HG02884 (cell line): Measurements from ENCODE around the gene TGIF1.

Experiments
- ATAC-seq: cut with Tn5 transposase; IDR thresholded peaks from one replicate; pipeline ENCODE4 v1.9.1; 2021; ENCODE audit warnings: mild to moderate bottlenecking, moderate library complexity; ENCODE audit not compliant: unreplicated experiment

The TGIF1 gene

DNA sequence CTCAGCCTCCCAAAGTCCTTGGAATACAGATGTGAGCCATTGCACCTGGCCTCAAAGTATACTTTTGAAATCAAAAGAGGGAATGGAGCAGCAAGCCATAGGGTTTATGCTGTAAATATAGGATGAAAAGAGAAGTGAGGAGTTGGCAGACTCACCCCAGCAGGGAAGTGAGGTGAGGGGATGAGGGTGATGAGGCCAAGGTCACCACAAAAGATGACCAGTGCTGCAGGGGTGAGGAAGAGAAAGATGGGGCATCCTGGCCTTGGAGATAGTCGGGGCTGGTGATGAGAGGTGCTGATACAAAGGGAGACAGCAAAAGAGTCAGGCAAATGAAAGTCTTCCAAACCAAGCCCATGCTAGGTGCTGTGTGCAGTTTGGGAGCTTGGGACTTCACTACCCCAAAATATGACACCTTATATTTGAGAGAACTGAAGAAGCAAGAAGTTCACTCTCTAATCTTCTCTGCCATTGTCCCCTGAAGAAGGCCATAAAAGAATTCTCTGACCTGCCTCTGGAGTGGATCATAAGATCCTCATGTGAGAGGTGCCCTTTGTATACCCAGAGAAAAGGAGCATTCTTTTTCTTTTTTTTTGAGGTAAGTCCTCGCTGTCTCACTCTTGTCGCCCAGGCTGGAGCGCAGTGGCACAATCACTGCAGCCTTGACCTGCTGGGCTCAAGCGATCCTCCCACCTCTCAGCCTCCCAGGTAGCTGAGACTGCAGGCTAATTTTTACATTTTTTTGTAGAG, 31.0 kb downstream of the TGIF1 start:
- ATAC-seq, result no peak

GRCh38 chr18:3481696-3482210, 31.8 kb downstream of the TGIF1 start:
- peak; percentile 59 for ATAC-seq

GRCh38 chr18:3482258-3482657, 32.3 kb downstream of the TGIF1 start:
- ATAC-seq, result no peak

DNA sequence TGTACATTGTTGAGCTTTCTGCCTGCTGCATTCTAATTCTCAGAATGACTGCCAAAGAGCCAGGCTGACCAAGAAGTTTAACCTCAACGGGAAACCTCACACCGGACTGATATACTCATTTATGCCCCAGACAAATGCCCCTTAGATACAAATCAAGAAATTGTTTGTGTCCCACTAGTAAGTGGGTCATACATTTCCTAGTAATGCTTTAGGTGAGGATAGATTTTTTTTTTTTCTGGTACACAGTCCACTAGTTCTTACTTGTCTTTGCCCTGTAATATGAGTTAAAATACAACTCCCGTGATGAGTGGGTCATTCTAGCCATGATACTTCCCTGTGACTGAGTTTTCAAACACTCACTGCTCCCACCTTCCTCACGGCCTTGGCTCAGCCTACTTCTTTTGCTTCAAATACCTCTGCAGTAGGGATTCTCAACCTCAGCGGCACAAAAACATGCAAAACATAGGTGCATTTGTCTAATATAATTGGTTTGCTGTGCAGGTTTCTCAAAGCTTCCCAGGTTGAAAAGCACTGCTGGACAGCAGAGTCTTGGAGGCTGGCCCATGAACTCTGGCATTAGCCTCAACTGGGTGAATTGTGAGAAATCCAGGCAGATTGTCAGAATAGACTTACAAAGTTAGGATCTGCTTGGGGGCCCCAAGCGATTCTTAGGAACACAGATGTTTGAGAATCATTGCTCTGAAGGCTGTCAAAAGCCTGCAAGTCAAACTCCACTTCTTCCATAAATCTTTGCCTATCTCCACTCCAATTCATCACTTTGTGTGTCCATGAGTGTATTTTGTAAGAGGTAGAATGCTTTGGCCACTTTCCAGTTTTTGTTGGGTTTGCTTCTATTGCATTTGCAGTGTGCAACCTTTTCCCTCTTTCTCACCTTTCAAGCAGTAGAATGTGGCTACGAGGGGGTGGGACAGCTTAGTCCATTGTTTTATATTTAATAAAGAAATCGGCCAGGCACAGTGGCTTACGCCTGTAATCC, 35.5 kb downstream of the TGIF1 start:
- no peak for ATAC-seq

GRCh38 chr18:3486512-3486911, 36.5 kb downstream of the TGIF1 start:
- ATAC-seq, result no peak

DNA sequence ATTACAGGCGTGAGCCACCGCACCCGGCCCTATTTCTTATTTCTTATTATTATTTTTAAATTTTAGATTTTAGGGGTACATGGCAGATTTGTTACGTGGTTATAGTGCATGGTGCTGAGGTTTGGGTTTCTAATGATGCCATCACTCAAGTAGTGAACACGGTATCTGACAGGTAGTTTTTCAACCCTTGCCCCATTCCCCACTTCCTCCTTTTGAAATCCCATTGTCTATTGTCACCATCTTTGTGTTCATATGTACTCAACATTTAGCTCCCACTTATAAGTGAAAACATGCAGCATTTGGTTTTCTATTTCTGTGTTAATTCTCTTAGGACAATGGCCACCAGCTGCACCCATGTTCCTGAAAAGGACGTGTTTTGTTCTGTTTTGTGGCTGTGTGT, 39.5 kb downstream of the TGIF1 start:
- ATAC-seq, result no peak

GRCh38 chr18:3491981-3492555, 42.1 kb downstream of the TGIF1 start:
- ATAC-seq, result no peak

DNA sequence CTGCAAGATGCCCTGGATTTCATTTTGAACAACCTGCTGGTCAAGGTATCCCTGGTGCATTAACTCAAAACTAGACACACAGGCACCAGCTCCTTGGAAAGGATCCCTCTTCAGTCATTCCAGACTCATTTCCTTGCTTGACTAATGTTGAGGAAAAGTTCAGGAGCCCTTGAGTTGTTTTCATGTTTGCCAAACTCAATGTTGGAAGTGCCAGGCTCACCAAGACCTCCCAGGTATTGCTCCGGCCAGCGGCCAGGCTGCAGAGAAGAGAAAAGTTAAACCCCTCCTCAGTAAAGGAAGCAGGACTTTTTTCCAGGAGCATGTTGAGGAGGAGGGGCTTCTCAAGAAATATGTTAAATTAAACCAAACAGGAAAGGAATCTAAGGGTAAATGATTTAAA, 42.7 kb downstream of the TGIF1 start:
- no peak for ATAC-seq

DNA sequence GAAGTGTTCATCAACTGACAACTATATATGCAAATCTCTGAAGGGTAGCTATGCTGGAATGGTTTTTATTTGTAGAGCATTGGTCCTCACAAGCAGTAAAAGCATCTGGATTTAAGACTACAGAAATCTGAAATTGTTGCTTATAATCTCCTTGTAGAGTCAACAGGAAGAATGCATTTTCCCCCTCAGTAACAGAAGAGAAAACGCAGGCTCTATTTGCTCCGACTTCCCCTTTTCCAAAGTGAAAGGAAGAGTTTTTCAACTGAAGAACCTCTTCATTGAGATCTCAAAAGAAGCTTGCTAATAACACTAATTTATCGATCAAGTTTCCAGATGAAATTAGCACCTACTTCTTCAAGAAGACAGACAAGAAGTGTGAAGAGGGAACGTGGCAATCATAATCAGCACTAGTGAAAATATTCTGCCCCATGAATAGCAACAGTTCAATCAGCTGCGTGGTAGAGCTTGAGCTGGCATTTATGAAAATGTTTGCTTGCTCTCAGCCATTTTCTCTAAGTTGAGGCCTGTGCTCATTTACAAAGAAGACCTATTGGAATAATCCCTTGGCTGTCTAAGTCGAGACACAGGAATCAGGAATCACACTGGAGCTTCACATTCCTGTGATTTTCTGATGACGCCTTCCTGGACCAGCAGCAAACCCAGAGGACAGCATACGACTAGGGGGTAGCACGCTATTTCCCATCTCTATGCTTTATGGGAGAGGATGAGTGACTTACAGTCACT, 43.7 kb downstream of the TGIF1 start:
- no peak for ATAC-seq

GRCh38 chr18:3494245-3494526, 44.2 kb downstream of the TGIF1 start:
- ATAC-seq, result no peak

DNA sequence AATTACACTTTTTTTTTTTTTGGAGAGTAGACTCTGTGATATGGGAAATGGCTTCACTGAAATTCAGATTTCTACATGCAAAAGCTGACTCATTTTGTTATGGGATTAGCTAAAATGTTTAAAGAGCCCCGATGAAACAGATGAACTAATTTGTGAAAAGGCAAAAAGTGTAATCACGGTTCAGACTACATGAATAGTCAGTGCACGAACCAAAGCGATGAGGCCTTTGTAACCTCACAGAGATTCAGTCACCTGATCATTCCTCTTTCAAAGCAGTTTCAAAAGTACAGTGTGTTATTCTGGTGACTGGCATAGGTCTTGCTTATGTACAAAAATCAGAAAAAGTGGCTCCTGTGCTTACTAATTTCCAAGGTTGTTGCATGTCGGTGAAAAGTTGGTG, 44.6 kb downstream of the TGIF1 start:
- ATAC-seq, result no peak

DNA sequence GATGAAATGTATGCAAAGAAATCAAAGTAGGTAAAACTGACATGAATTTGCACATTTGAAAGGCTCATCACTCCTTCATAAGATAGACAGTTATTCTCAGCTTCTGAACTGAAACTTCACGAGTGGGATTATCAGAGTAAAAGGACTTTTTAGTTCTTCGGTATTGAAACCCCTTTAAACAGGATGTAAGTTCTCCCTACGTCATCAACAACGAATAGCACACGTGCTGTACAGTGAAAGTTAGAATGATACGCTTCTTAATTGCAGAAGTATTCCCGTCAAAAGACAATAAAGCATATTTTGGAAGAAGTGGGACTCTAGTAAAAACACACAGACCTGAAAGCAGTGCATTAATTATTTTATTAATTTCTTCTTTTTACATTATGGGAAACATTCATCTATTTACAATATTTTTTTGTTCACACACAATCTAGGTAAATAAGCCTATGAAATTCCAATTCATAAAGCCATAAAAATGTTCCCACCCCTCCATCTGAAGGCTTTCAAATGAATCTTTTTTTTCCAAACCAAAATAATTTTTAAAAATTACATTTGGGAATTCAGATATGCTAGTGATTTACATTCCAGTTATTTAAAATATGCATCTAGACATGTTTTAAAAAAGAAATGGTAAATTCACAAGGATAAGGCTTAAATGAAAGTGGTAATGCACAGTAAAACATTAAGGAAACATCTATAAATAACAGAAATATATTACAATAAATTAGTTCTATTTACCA, 45.9 kb downstream of the TGIF1 start:
- ATAC-seq, result no peak

GRCh38 chr18:3498698-3499471, 48.9 kb downstream of the TGIF1 start:
- ATAC-seq, result no peak

DNA sequence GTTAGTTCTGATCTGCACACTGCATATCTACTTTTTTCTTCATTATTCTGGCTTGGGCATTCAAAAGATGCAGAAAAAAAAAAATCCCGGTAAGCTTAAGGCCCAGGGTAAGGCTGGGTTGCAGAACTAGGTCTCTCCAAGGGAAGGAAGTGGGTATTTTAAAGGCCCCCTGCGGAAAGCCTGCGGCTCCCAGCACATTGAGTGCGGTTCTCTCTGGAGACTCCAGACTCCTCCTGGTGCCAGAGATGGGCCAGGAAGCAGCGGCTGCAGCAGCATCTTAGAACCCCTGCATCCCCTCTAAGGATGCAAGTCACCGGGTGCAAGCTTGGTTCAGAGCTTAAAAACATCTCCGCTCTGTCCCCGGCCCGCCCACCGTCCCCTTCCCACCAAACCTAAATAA, 49.5 kb downstream of the TGIF1 start:
- no peak for ATAC-seq

GRCh38 chr18:3500016-3500415, 50.0 kb downstream of the TGIF1 start:
- ATAC-seq, result no peak

DNA sequence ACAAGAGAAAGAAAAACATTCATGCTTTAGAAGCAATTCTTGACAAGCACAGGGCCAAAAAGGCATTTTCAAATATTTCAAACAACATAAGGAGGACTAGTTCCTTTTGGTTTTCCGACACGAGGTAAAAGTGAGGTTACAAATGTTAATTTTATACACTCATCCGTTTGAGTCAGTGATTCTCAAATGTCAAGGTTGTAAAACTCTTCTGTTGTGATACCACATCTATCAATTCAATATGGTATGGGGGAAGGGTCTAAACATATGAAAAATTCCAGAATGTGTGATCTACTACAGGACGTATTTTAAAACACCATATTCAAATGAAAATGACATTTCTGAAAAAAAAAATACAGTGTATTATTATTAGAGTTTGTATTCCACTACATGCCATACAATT, 52.7 kb downstream of the TGIF1 start:
- no peak for ATAC-seq

DNA sequence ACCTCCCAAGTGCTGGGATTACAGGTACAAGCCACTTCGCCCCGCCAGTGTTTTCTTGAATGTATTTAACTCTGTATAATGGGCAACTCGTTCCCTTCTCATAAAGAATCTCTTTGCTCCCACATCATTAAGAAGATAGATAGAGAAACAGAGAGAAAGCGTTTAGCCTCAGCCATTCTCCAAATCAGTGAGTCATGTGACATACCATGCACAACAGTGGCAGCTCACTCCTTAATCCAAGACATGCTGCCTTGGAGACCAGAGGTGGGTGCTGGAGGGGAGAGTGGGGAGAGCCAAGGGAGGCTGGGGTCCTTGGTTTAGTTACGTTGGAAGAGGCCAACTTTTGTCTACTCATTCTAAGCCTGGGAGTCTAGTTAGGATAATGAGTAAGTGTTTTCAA, 54.7 kb downstream of the TGIF1 start:
- ATAC-seq, result no peak

DNA sequence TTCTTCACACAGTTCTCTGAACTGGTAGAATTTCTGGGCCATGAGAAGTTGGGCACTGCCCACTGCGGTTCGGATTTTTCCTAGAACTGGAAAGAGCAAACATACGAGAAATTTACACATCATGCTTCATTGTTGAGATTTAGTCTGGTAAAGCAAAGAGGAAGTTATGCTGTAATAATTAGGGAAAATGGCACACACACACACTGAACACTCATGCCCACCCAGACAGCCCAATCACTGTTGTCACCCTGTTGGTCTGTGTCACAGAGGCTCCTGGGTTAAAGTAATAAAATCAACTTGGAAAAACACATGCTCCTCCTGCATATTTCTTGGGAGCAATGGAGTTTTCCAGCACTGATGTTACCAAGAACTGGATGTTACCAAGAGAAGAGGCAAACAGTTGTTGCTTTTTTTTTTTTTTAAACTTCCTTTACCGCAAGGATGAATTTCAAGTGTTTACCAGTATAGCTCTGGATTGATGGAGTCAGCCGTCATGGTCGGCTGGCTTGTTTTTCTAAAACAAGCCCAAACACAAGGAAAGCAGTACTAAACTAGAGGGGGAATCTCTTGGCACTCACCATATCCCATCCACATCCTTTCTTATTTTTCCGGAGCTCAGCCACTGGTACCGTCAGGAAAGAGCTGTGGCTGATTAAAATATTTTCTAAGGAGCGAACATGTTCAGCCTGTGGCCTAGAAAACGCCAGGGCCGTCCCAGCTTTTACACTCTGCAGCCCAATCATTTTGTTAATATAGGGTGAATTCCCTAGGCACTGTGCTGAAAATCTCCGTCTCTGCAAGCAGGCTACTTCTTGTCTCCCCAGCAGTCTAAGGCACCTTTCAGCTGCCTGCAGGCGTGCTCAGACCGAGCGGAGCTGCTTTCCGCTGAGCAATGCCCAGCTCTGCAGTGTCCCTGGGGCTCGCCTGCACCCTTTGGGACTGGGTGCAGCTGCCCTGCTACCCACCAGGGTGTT, 58.9 kb downstream of the TGIF1 start:
- ATAC-seq, result no peak
